Cardiac muscle cell (in vitro differentiated cells and primary cell): ENCODE measurements around the gene TNS2. TPM values are rescaled to one million over a fixed set of nuclear protein-coding genes. Genes with fewer than 3 reads are reported as not detected.

Experiments used
- DNase-seq, 2 donors: peaks; one replicate each; pipeline versions ENCODE4 v3.0.0 to v3.0.0-alpha.2; 2010 to 2017; ENCODE audit warnings: low read depth in 1 of 2, low spot score in 1 of 2
- H3K27ac ChIP-seq: fragments of 200-600 bp; sonication (generic); 2 replicates; pipeline ENCODE4 v1.5.1; 2016
- H3K27me3 ChIP-seq: fragments of 200-600 bp; sonication (generic); 2 replicates; pipeline ENCODE4 v1.6.0; 2016; ENCODE audit warnings: control low read depth
- H3K36me3 ChIP-seq: fragments of 200-600 bp; sonication (generic); 2 replicates; pipeline ENCODE4 v1.5.1; 2016; ENCODE audit warnings: control low read depth
- H3K4me1 ChIP-seq: fragments of 200-600 bp; sonication (generic); 2 replicates; pipeline ENCODE4 v1.8.1; 2017; ENCODE audit warnings: low read depth, mild to moderate bottlenecking, mixed run types
- H3K4me3 ChIP-seq: fragments of 200-600 bp; sonication (generic); 2 replicates; pipeline ENCODE4 v1.5.1; 2016; ENCODE audit warnings: mild to moderate bottlenecking
- H3K9me3 ChIP-seq: fragments of 200-600 bp; sonication (generic); 2 replicates; pipeline ENCODE4 v1.5.1; 2017; ENCODE audit warnings: low read depth, mild to moderate bottlenecking, control low read depth
- polyA plus RNA-seq: library from polyadenylated mRNA; unstranded; fragments of >200 nt; fragmentation: Nextera tagmentation; extraction: Ambion mirVana; gene quantifications from 2 replicates; pipeline ENCODE4 v1.2.1, GENCODE V29; 2016
- total RNA-seq: library from RNA; depleted of rRNA; stranded (reverse); fragments of >200 nt; gene quantifications from 2 replicates; pipeline ENCODE4 v1.2.3, GENCODE V29; 2016
- TF ChIP-seq, protein P1 (sequence below): IDR thresholded peaks from 2 replicates; pipeline ENCODE4 v1.5.1; 2012; ENCODE audit warnings: low read depth, mild to moderate bottlenecking, low read length

The TNS2 gene
- total RNA-seq (3.9 and 4.5 TPM in 2 replicates), polyA plus RNA-seq (2.2 and 5.1 TPM in 2 replicates)

GRCh38 chr12:53049571-53050318 is at the start of gene TNS2:
Gene TNS2 (plus strand): TSS chr12:53050065. CDS start chr12:53050186, 121 bp downstream.
- Histone ChIP-seq H3K27me3 (no peaks in the 10 kb centered on the region), H3K9me3 (no peaks in the 10 kb centered on the region), H3K4me3 (no peak within 1 kb of the TSS), H3K36me3 (no peaks in the 10 kb centered on the region), H3K27ac (peak within 1 kb of the TSS; percentile 97), H3K4me1 (peaks cover 32% of the 10 kb centered on the region)
- TF ChIP-seq, protein P1, sequence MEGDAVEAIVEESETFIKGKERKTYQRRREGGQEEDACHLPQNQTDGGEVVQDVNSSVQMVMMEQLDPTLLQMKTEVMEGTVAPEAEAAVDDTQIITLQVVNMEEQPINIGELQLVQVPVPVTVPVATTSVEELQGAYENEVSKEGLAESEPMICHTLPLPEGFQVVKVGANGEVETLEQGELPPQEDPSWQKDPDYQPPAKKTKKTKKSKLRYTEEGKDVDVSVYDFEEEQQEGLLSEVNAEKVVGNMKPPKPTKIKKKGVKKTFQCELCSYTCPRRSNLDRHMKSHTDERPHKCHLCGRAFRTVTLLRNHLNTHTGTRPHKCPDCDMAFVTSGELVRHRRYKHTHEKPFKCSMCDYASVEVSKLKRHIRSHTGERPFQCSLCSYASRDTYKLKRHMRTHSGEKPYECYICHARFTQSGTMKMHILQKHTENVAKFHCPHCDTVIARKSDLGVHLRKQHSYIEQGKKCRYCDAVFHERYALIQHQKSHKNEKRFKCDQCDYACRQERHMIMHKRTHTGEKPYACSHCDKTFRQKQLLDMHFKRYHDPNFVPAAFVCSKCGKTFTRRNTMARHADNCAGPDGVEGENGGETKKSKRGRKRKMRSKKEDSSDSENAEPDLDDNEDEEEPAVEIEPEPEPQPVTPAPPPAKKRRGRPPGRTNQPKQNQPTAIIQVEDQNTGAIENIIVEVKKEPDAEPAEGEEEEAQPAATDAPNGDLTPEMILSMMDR, result no peak
- peak; percentile 35 to 86 for DNase-seq

- Histone ChIP-seq H3K27me3 (no peaks in the 10 kb centered on the region), H3K27ac (peak overlapping the region; percentile 45), H3K4me3 (no peak overlapping the region), H3K9me3 (no peaks in the 10 kb centered on the region), H3K36me3 (no peaks in the 10 kb centered on the region), H3K4me1 (peaks cover 19% of the 10 kb centered on the region)
- TF ChIP-seq, protein P1, result no peak
- DNase-seq, result peak in 1 of 2 donors; percentile 27
Observed at GRCh38 chr12:53004178-53004577, 45.7 kb upstream of the TNS2 start.

- Histone ChIP-seq H3K36me3 (no peaks in the 10 kb centered on the region), H3K27me3 (no peaks in the 10 kb centered on the region), H3K4me1 (peaks cover 19% of the 10 kb centered on the region), H3K27ac (peak overlapping the region; percentile 45), H3K9me3 (no peaks in the 10 kb centered on the region), H3K4me3 (no peak overlapping the region)
- TF ChIP-seq, protein P1, result no peak
- peak; percentile 17 to 43 for DNase-seq
Observed at GRCh38 chr12:53004582-53004981, 45.3 kb upstream of the TNS2 start.

DNA sequence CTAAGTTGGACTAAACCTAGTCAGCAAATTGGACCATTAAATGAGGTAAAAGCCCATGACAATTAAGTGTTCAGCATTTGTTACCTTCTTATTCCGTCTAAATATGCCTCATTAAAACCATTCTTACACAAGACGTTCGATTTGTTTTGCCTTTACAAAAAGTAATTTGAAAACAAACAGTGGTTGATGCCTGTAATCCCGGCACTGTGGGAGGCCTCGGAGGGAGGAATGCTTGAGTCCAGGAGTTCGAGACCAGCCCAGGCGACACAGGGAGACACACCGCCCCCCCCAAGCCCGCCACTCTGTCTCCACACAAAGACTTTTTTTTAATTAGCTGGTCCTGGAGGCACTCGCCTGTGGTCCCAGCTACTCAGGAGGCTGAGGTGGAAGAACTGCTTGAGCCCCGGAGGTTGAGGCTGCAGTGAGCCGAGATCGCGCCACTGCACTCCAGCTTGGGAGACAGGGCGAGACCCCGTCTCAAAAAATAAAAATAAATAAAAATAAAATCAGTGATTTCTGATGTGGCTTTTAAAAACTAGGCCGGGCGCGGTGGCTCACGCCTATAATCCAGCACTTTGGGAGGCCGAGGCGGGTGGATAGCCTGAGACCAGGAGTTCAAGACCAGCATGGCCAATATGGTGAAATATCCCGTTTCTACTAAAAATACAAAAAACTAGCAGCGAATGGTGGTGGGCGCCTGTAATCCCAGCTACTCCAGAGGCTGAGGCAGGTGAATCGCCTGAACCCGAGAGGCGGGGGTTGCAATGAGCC is 44.5 kb upstream of the TNS2 start:
- TF ChIP-seq, protein P1, result no peak
- Histone ChIP-seq H3K36me3 (no peaks in the 10 kb centered on the region), H3K27me3 (no peaks in the 10 kb centered on the region), H3K27ac (peak overlapping the region; percentile 31), H3K4me1 (peaks cover 19% of the 10 kb centered on the region), H3K9me3 (no peaks in the 10 kb centered on the region), H3K4me3 (peak overlapping the region; percentile 45)
- peak in 1 of 2 donors; percentile 20 for DNase-seq

GRCh38 chr12:53005986-53006809 is 43.7 kb upstream of the TNS2 start, which contains the start of gene EIF4B:
Gene EIF4B (plus strand): TSS chr12:53006456. CDS start chr12:53006484, 28 bp downstream.
- H3K4me3 ChIP-seq, result peak within 1 kb of the TSS; percentile 89
- no peaks in the 10 kb centered on the region for H3K27me3 ChIP-seq
- peak; percentile 100 for DNase-seq
- H3K9me3 ChIP-seq, result no peaks in the 10 kb centered on the region
- H3K36me3 ChIP-seq, result no peaks in the 10 kb centered on the region
- H3K27ac ChIP-seq, result peak within 1 kb of the TSS; percentile 98
- peaks cover 19% of the 10 kb centered on the region for H3K4me1 ChIP-seq
- TF ChIP-seq, protein P1, result no peak
